ENCODE results near the gene TBC1D9B. TPM values are rescaled to one million over a fixed set of nuclear protein-coding genes. Genes with fewer than 3 reads are reported as not detected.

Gene TBC1D9B
- total and polyA plus RNA-seq, 9 of the 15 experiments (the other 6 are each of a cell fraction or from before 2014, with no cell fraction given): 2.9 to 59.1 (median 33.5) TPM

- peak; percentile 93 for TF ChIP-seq SMAD3 (CRISPR knock-in tag; conservative IDR thresholded peaks at IDR 0.05)
- TF ChIP-seq HMGXB4 (CRISPR knock-in tag; IDR thresholded peaks at IDR 0.05): no peak
- TF ChIP-seq SREBF1 (IDR thresholded peaks at IDR 0.05; ENCODE audit: borderline replicate concordance, low read depth, low read length): no peak
- TF ChIP-seq RBM39 (optimal IDR thresholded peaks at IDR 0.05; ENCODE audit: low read depth, low read length): no peak
- no peak for TF ChIP-seq ZNF124 (CRISPR knock-in tag; IDR thresholded peaks at IDR 0.05)
- TF ChIP-seq IRF2 (CRISPR knock-in tag; IDR thresholded peaks at IDR 0.05): no peak
- peak; percentile 19; the same call in 1 of the 2 replicates for TF ChIP-seq BCL6 (CRISPR knock-in tag; IDR thresholded peaks at IDR 0.05)
- no peak for TF ChIP-seq SIX5 (IDR thresholded peaks at IDR 0.05; ENCODE audit: borderline replicate concordance in 1 of 2, insufficient read depth in 1 of 2, low read depth in 1 of 2, low read length in 2 of 2)
- peak; percentile 88 for TF ChIP-seq GATAD2A (IDR thresholded peaks at IDR 0.05)
- no peak for TF ChIP-seq PURB (CRISPR knock-in tag; IDR thresholded peaks at IDR 0.05; ENCODE audit: low read depth)
- TF ChIP-seq, protein P1, sequence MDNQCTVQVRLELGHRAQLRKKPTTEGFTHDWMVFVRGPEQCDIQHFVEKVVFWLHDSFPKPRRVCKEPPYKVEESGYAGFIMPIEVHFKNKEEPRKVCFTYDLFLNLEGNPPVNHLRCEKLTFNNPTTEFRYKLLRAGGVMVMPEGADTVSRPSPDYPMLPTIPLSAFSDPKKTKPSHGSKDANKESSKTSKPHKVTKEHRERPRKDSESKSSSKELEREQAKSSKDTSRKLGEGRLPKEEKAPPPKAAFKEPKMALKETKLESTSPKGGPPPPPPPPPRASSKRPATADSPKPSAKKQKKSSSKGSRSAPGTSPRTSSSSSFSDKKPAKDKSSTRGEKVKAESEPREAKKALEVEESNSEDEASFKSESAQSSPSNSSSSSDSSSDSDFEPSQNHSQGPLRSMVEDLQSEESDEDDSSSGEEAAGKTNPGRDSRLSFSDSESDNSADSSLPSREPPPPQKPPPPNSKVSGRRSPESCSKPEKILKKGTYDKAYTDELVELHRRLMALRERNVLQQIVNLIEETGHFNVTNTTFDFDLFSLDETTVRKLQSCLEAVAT (IDR thresholded peaks at IDR 0.05): no peak
- no peak for TF ChIP-seq BCOR (IDR thresholded peaks at IDR 0.05)
- TF ChIP-seq, protein P2, sequence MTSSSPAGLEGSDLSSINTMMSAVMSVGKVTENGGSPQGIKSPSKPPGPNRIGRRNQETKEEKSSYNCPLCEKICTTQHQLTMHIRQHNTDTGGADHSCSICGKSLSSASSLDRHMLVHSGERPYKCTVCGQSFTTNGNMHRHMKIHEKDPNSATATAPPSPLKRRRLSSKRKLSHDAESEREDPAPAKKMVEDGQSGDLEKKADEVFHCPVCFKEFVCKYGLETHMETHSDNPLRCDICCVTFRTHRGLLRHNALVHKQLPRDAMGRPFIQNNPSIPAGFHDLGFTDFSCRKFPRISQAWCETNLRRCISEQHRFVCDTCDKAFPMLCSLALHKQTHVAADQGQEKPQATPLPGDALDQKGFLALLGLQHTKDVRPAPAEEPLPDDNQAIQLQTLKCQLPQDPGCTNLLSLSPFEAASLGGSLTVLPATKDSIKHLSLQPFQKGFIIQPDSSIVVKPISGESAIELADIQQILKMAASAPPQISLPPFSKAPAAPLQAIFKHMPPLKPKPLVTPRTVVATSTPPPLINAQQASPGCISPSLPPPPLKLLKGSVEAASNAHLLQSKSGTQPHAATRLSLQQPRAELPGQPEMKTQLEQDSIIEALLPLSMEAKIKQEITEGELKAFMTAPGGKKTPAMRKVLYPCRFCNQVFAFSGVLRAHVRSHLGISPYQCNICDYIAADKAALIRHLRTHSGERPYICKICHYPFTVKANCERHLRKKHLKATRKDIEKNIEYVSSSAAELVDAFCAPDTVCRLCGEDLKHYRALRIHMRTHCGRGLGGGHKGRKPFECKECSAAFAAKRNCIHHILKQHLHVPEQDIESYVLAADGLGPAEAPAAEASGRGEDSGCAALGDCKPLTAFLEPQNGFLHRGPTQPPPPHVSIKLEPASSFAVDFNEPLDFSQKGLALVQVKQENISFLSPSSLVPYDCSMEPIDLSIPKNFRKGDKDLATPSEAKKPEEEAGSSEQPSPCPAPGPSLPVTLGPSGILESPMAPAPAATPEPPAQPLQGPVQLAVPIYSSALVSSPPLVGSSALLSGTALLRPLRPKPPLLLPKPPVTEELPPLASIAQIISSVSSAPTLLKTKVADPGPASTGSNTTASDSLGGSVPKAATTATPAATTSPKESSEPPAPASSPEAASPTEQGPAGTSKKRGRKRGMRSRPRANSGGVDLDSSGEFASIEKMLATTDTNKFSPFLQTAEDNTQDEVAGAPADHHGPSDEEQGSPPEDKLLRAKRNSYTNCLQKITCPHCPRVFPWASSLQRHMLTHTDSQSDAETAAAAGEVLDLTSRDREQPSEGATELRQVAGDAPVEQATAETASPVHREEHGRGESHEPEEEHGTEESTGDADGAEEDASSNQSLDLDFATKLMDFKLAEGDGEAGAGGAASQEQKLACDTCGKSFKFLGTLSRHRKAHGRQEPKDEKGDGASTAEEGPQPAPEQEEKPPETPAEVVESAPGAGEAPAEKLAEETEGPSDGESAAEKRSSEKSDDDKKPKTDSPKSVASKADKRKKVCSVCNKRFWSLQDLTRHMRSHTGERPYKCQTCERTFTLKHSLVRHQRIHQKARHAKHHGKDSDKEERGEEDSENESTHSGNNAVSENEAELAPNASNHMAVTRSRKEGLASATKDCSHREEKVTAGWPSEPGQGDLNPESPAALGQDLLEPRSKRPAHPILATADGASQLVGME (CRISPR knock-in tag; IDR thresholded peaks at IDR 0.05): peak; percentile 95
- no peak for TF ChIP-seq RBBP5 (IDR thresholded peaks at IDR 0.05; ENCODE audit: borderline replicate concordance, insufficient read depth, low read length, poor library complexity, severe bottlenecking)
- no peak for TF ChIP-seq RAD51 (IDR thresholded peaks at IDR 0.05; ENCODE audit: borderline replicate concordance, low read depth)
- TF ChIP-seq MCM5 (IDR thresholded peaks at IDR 0.05; ENCODE audit: low read depth): no peak
- TF ChIP-seq NCOA2 (IDR thresholded peaks at IDR 0.05; ENCODE audit: partially characterized antibody in 2 of 2): no peak
These were observed 88.2 kb downstream of the TBC1D9B start (continued) for GRCh38 chr5:179819296-179820126.

Data from K562 (cell line).